Measurements from ENCODE around the gene MGAT3.

DNA sequence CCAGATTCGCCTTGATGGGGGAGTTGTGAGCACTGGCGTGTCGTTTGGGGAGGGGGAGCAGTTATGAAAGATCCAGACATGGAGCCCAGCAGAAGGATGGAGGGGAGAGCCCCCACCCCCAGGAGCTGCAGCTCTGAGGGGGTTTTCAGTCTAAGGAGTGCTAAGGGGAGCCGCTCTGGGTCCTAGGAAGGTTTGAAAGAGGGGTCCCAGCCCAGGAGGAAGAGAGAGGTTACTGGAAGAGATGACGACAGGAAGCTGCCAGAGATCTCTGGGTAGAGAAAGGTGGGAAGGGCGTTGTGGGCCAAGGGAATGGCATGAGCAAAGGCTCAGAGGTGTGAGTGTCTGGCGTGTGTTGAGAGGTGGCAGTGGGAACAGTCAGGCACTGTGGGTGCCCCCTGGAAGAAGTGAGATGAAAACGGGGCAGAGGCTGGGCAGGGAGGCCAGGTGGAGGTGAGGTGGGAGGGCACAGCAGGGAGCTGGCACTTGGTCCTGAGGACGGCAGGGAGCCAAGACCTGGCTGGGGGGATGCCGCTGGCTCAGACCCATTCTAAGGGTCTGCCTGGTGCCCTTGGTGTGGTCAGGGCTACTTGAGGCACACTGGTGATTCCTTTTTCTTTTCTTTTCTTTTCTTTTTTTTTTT is 1.8 kb downstream of the MGAT3 start:
- TF ChIP-seq, protein P1, sequence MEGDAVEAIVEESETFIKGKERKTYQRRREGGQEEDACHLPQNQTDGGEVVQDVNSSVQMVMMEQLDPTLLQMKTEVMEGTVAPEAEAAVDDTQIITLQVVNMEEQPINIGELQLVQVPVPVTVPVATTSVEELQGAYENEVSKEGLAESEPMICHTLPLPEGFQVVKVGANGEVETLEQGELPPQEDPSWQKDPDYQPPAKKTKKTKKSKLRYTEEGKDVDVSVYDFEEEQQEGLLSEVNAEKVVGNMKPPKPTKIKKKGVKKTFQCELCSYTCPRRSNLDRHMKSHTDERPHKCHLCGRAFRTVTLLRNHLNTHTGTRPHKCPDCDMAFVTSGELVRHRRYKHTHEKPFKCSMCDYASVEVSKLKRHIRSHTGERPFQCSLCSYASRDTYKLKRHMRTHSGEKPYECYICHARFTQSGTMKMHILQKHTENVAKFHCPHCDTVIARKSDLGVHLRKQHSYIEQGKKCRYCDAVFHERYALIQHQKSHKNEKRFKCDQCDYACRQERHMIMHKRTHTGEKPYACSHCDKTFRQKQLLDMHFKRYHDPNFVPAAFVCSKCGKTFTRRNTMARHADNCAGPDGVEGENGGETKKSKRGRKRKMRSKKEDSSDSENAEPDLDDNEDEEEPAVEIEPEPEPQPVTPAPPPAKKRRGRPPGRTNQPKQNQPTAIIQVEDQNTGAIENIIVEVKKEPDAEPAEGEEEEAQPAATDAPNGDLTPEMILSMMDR (IDR thresholded peaks at IDR 0.05; ENCODE audit: poor library complexity): no peak
- TF ChIP-seq EZH2 (IDR thresholded peaks at IDR 0.05; ENCODE audit: borderline replicate concordance) (no peak), EZH2phosphoT487 (IDR thresholded peaks at IDR 0.05; ENCODE audit: low read depth, severe bottlenecking, unreplicated experiment) (no peak)
